ENCODE measurements around the gene SYT10. TPM values are rescaled to one million over a fixed set of nuclear protein-coding genes. Genes with fewer than 3 reads are reported as not detected.

The SYT10 gene
- total RNA-seq, 1 donor from 2014 or later, result not detected

- H3K4me3 ChIP-seq, result no peak overlapping the region
- H3K27ac ChIP-seq, result no peak overlapping the region
- H3K9me3 ChIP-seq, result peaks cover 0 to 6% of the 10 kb centered on the region in 2 donors
- intact Hi-C loops (cut with DNase I), result no loop called here
- no peak for TF ChIP-seq CTCF (IDR thresholded peaks at IDR 0.05)
- DNase-seq (ENCODE audit: low spot score in 2 of 2), result no peak
- H3K4me1 ChIP-seq, result no peaks in the 10 kb centered on the region
- no peaks in the 10 kb centered on the region for H3K36me3 ChIP-seq
- no peaks in the 10 kb centered on the region for H3K27me3 ChIP-seq
These were observed 36.4 kb upstream of the SYT10 start for GRCh38 chr12:33476058-33476457.

GRCh38 chr12:33472299-33472698 lies 32.7 kb upstream of the SYT10 start:
- no peaks in the 10 kb centered on the region for H3K4me1 ChIP-seq
- TF ChIP-seq CTCF (IDR thresholded peaks at IDR 0.05), result no peak
- no peak for DNase-seq (ENCODE audit: low spot score in 2 of 2)
- H3K4me3 ChIP-seq, result no peak overlapping the region
- no peaks in the 10 kb centered on the region for H3K27me3 ChIP-seq
- H3K27ac ChIP-seq, result no peak overlapping the region
- no peaks in the 10 kb centered on the region for H3K36me3 ChIP-seq
- intact Hi-C loops (cut with DNase I), result no loop called here
- H3K9me3 ChIP-seq, result peaks cover 0 to 6% of the 10 kb centered on the region in 2 donors

- H3K9me3 ChIP-seq, result no peaks in the 10 kb centered on the region
- H3K4me3 ChIP-seq, result no peak overlapping the region
- no peak overlapping the region for H3K27ac ChIP-seq
- no peaks in the 10 kb centered on the region for H3K27me3 ChIP-seq
- H3K4me1 ChIP-seq, result no peaks in the 10 kb centered on the region
- no peaks in the 10 kb centered on the region for H3K36me3 ChIP-seq
- DNase-seq (ENCODE audit: low spot score in 2 of 2), result no peak
- no peak for TF ChIP-seq CTCF (IDR thresholded peaks at IDR 0.05)
- intact Hi-C loops (cut with DNase I), result no loop called here
These were observed 15.5 kb upstream of the SYT10 start for GRCh38 chr12:33455096-33455495.

GRCh38 chr12:33450480-33450879 lies 10.9 kb upstream of the SYT10 start:
- Histone ChIP-seq H3K27ac (no peak overlapping the region), H3K9me3 (no peaks in the 10 kb centered on the region), H3K27me3 (no peaks in the 10 kb centered on the region), H3K36me3 (no peaks in the 10 kb centered on the region), H3K4me1 (no peaks in the 10 kb centered on the region), H3K4me3 (no peak overlapping the region)
- intact Hi-C loops (cut with DNase I), result no loop called here
- TF ChIP-seq CTCF (IDR thresholded peaks at IDR 0.05), result no peak
- no peak for DNase-seq (ENCODE audit: low spot score in 2 of 2)

- intact Hi-C loops (cut with DNase I), result no loop called here
- H3K36me3 ChIP-seq, result no peaks in the 10 kb centered on the region
- no peaks in the 10 kb centered on the region for H3K9me3 ChIP-seq
- H3K4me3 ChIP-seq, result no peak overlapping the region
- no peaks in the 10 kb centered on the region for H3K27me3 ChIP-seq
- no peak overlapping the region for H3K27ac ChIP-seq
- DNase-seq (ENCODE audit: low spot score in 2 of 2), result no peak
- H3K4me1 ChIP-seq, result no peaks in the 10 kb centered on the region
- TF ChIP-seq CTCF (IDR thresholded peaks at IDR 0.05), result no peak
These were observed 858 bp upstream of the SYT10 start for GRCh38 chr12:33440477-33440876.

Measured in ascending aorta (tissue), 2 donors.